ENCODE measurements around the gene DENND5B. TPM values are rescaled to one million over a fixed set of nuclear protein-coding genes. Genes with fewer than 3 reads are reported as not detected.

Gene DENND5B
- total and polyA plus RNA-seq, 10 of the 15 experiments (the other 5 are each of a cell fraction or from before 2014, with no cell fraction given): 0.39 to 32.5 (median 20.6) TPM

DNA sequence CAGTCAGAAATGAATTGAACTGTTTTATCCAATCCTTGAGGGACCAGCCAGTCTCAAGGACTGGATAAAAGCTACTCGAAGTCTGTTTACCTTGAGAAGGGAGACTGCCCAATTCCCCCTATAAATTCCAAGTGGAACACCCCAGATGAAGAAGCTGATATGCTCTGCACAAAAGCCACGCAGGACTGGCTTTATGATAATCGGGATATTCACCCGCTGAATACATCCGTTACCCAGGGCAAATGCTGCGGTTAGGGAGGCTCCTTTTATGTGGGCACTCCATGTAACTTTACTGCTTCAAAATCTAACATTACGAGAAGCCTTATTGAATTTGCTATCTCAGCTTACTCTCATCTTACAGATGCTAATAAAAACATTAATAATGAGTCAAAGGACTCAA is 119.1 kb downstream of the DENND5B start (continued):
- TF ChIP-seq REST (IDR thresholded peaks at IDR 0.05; ENCODE audit: low read depth, low read length): no peak
- TF ChIP-seq ZNF384 (IDR thresholded peaks at IDR 0.05; ENCODE audit: borderline replicate concordance, low read depth, low read length): no peak
- TF ChIP-seq, protein P1, sequence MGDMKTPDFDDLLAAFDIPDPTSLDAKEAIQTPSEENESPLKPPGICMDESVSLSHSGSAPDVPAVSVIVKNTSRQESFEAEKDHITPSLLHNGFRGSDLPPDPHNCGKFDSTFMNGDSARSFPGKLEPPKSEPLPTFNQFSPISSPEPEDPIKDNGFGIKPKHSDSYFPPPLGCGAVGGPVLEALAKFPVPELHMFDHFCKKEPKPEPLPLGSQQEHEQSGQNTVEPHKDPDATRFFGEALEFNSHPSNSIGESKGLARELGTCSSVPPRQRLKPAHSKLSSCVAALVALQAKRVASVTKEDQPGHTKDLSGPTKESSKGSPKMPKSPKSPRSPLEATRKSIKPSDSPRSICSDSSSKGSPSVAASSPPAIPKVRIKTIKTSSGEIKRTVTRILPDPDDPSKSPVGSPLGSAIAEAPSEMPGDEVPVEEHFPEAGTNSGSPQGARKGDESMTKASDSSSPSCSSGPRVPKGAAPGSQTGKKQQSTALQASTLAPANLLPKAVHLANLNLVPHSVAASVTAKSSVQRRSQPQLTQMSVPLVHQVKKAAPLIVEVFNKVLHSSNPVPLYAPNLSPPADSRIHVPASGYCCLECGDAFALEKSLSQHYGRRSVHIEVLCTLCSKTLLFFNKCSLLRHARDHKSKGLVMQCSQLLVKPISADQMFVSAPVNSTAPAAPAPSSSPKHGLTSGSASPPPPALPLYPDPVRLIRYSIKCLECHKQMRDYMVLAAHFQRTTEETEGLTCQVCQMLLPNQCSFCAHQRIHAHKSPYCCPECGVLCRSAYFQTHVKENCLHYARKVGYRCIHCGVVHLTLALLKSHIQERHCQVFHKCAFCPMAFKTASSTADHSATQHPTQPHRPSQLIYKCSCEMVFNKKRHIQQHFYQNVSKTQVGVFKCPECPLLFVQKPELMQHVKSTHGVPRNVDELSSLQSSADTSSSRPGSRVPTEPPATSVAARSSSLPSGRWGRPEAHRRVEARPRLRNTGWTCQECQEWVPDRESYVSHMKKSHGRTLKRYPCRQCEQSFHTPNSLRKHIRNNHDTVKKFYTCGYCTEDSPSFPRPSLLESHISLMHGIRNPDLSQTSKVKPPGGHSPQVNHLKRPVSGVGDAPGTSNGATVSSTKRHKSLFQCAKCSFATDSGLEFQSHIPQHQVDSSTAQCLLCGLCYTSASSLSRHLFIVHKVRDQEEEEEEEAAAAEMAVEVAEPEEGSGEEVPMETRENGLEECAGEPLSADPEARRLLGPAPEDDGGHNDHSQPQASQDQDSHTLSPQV (IDR thresholded peaks at IDR 0.05): no peak
- no peak for TF ChIP-seq STAT1 (conservative IDR thresholded peaks at IDR 0.05)
- TF ChIP-seq SMAD5 (IDR thresholded peaks at IDR 0.05; ENCODE audit: low read depth): no peak
- no peak for TF ChIP-seq JUND (IDR thresholded peaks at IDR 0.05; ENCODE audit: low read depth, low read length)
- TF ChIP-seq PAX8 (IDR thresholded peaks at IDR 0.05): no peak
- TF ChIP-seq FOS (IDR thresholded peaks at IDR 0.05; ENCODE audit: borderline replicate concordance, extremely low read depth, insufficient read length): no peak
- TF ChIP-seq, protein P2, sequence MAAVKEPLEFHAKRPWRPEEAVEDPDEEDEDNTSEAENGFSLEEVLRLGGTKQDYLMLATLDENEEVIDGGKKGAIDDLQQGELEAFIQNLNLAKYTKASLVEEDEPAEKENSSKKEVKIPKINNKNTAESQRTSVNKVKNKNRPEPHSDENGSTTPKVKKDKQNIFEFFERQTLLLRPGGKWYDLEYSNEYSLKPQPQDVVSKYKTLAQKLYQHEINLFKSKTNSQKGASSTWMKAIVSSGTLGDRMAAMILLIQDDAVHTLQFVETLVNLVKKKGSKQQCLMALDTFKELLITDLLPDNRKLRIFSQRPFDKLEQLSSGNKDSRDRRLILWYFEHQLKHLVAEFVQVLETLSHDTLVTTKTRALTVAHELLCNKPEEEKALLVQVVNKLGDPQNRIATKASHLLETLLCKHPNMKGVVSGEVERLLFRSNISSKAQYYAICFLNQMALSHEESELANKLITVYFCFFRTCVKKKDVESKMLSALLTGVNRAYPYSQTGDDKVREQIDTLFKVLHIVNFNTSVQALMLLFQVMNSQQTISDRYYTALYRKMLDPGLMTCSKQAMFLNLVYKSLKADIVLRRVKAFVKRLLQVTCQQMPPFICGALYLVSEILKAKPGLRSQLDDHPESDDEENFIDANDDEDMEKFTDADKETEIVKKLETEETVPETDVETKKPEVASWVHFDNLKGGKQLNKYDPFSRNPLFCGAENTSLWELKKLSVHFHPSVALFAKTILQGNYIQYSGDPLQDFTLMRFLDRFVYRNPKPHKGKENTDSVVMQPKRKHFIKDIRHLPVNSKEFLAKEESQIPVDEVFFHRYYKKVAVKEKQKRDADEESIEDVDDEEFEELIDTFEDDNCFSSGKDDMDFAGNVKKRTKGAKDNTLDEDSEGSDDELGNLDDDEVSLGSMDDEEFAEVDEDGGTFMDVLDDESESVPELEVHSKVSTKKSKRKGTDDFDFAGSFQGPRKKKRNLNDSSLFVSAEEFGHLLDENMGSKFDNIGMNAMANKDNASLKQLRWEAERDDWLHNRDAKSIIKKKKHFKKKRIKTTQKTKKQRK (IDR thresholded peaks at IDR 0.05; ENCODE audit: low read depth, low read length): no peak
- TF ChIP-seq CREM (IDR thresholded peaks at IDR 0.05; ENCODE audit: low read depth): no peak
- TF ChIP-seq MTA3 (IDR thresholded peaks at IDR 0.05; ENCODE audit: borderline replicate concordance, low read length): no peak
- TF ChIP-seq BMI1 (IDR thresholded peaks at IDR 0.05; ENCODE audit: borderline replicate concordance): no peak
- TF ChIP-seq JUNB (IDR thresholded peaks at IDR 0.05): no peak

All from GM12878 (cell line).